Measurements from ENCODE around the gene TPST1. TPM values are rescaled to one million over a fixed set of nuclear protein-coding genes. Genes with fewer than 3 reads are reported as not detected.

TPST1 gene
- total RNA-seq, 1 donor from 2014 or later = 36.5 TPM

- Histone ChIP-seq H3K4me1 (ENCODE audit: insufficient read depth, low read length) (peaks cover 8% of the 10 kb centered on the region), H3K9me3 (ENCODE audit: insufficient read depth, low read depth, low read length) (peaks cover 13% of the 10 kb centered on the region), H2AFZ (ENCODE audit: low read depth, low read length) (no peak overlapping the region), H4K20me1 (ENCODE audit: insufficient read depth, low read length) (peaks cover 4% of the 10 kb centered on the region), H3K4me2 (ENCODE audit: low read length) (no peak overlapping the region), H3K36me3 (ENCODE audit: insufficient read depth, low read length) (no peaks in the 10 kb centered on the region), H3K27ac (ENCODE audit: low read depth, low read length) (no peak overlapping the region), H3K79me2 (ENCODE audit: insufficient read depth, low read length) (peaks cover 41% of the 10 kb centered on the region), H3K27me3 (ENCODE audit: insufficient read depth, low read length) (no peaks in the 10 kb centered on the region), H3K9ac (ENCODE audit: low read length) (no peak overlapping the region), H3K4me3 (ENCODE audit: insufficient read depth, low read depth, low read length) (no peak overlapping the region)
- H3K27ac Mint-ChIP-seq (ENCODE audit: unreplicated experiment) = no peak overlapping the region
- no peak for FAIRE-seq
- H3K36me3 Mint-ChIP-seq (ENCODE audit: low read depth, unreplicated experiment) = peaks cover 27% of the 10 kb centered on the region
- peaks cover 16% of the 10 kb centered on the region for H3K9me3 Mint-ChIP-seq (ENCODE audit: unreplicated experiment)
- DNase-seq (ENCODE audit: low read depth) = no peak
- no peak for TF ChIP-seq CTCF (IDR thresholded peaks at IDR 0.05; ENCODE audit: insufficient read depth, low read depth, low read length)
- no peak for TF ChIP-seq EZH2 (IDR thresholded peaks at IDR 0.05; ENCODE audit: insufficient read depth, low read length)
- no peak overlapping the region for H3K4me3 Mint-ChIP-seq (ENCODE audit: unreplicated experiment)
- H3K4me1 Mint-ChIP-seq (ENCODE audit: low read depth, unreplicated experiment) = peaks cover 18% of the 10 kb centered on the region
- no peaks in the 10 kb centered on the region for H3K27me3 Mint-ChIP-seq (ENCODE audit: low read depth, unreplicated experiment)
Measured at GRCh38 chr7:66261941-66262340, 56.8 kb downstream of the TPST1 start.

GRCh38 chr7:66263936-66264335 is 58.8 kb downstream of the TPST1 start:
- FAIRE-seq = no peak

More at GRCh38 chr7:66263936-66264335, 58.8 kb downstream of the TPST1 start:
- H3K27me3 ChIP-seq (ENCODE audit: insufficient read depth, low read length) = no peaks in the 10 kb centered on the region
- DNase-seq (ENCODE audit: low read depth) = no peak
- H3K36me3 ChIP-seq (ENCODE audit: insufficient read depth, low read length) = no peaks in the 10 kb centered on the region
- no peak overlapping the region for H3K4me3 ChIP-seq (ENCODE audit: insufficient read depth, low read depth, low read length)
- TF ChIP-seq EZH2 (IDR thresholded peaks at IDR 0.05; ENCODE audit: insufficient read depth, low read length) (no peak), CTCF (IDR thresholded peaks at IDR 0.05; ENCODE audit: insufficient read depth, low read depth, low read length) (no peak)
- H3K4me2 ChIP-seq (ENCODE audit: low read length) = no peak overlapping the region
- Mint-ChIP-seq H3K27me3 (ENCODE audit: low read depth, unreplicated experiment) (no peaks in the 10 kb centered on the region), H3K36me3 (ENCODE audit: low read depth, unreplicated experiment) (peaks cover 25% of the 10 kb centered on the region), H3K4me1 (ENCODE audit: low read depth, unreplicated experiment) (peaks cover 10% of the 10 kb centered on the region), H3K4me3 (ENCODE audit: unreplicated experiment) (no peak overlapping the region), H3K27ac (ENCODE audit: unreplicated experiment) (no peak overlapping the region), H3K9me3 (ENCODE audit: unreplicated experiment) (peaks cover 16% of the 10 kb centered on the region)
- no peak overlapping the region for H3K27ac ChIP-seq (ENCODE audit: low read depth, low read length)
- no peak overlapping the region for H3K9ac ChIP-seq (ENCODE audit: low read length)
- peaks cover 7% of the 10 kb centered on the region for H4K20me1 ChIP-seq (ENCODE audit: insufficient read depth, low read length)
- H3K79me2 ChIP-seq (ENCODE audit: insufficient read depth, low read length) = peaks cover 34% of the 10 kb centered on the region
- H2AFZ ChIP-seq (ENCODE audit: low read depth, low read length) = no peak overlapping the region
- H3K9me3 ChIP-seq (ENCODE audit: insufficient read depth, low read depth, low read length) = peaks cover 13% of the 10 kb centered on the region
- no peaks in the 10 kb centered on the region for H3K4me1 ChIP-seq (ENCODE audit: insufficient read depth, low read length)

Measured in astrocyte (in vitro differentiated cells and primary cell).